Prostate gland (tissue), 2 donors: ENCODE results near the gene FGG. TPM values are rescaled to one million over a fixed set of nuclear protein-coding genes. Genes with fewer than 3 reads are reported as not detected.

Experiments used
- DNase-seq: peaks from one replicate; pipeline ENCODE4 v3.0.0-alpha.2; 2019; ENCODE audit warnings: low spot score
- H3K27ac ChIP-seq, 2 donors: fragments of 200-600 bp; sonication (generic); 2 replicates each; pipeline ENCODE4 v1.5.1; 2017 to 2019
- H3K27me3 ChIP-seq: fragments of 200-600 bp; sonication (generic); replicated peaks from 2 replicates; pipeline ENCODE4 v1.5.1; 2019; ENCODE audit not compliant: insufficient read depth
- H3K36me3 ChIP-seq, 2 donors: fragments of 200-600 bp; sonication (generic); 1 replicate in 1 of 2; 2 replicates in 1 of 2; pipeline versions ENCODE4 v1.5.1 to v1.8.1; 2017 to 2019
- H3K4me1 ChIP-seq: fragments of 200-600 bp; sonication (generic); replicated peaks from 2 replicates; pipeline ENCODE4 v1.5.1; 2019
- H3K4me3 ChIP-seq, 2 donors: fragments of 200-600 bp; sonication (generic); 2 replicates each; pipeline ENCODE4 v1.5.1; 2017 to 2019
- H3K9me3 ChIP-seq: fragments of 200-600 bp; sonication (generic); 2 replicates; pipeline ENCODE4 v1.5.1; 2017
- CTCF ChIP-seq, 4 experiments: fragments of 200-600 bp in 2 of 4; fragments of 450-650 bp in 2 of 4; sonication (generic) in 2 of 4; IDR thresholded peaks; 1 replicate in 3 of 4; 2 replicates in 1 of 4; pipeline ENCODE4 v1.5.1; 2016 to 2019; ENCODE audit warnings: antibody characterized with exemption in 4 of 4, mild to moderate bottlenecking in 2 of 4, moderate library complexity in 2 of 4
- POLR2A ChIP-seq: fragments of 450-650 bp; IDR thresholded peaks from one replicate; pipeline ENCODE4 v1.6.1; 2016; ENCODE audit warnings: antibody characterized with exemption, mild to moderate bottlenecking
- POLR2AphosphoS5 ChIP-seq: sonication (generic); formaldehyde crosslinking; IDR thresholded peaks from one replicate; pipeline ENCODE4 v1.6.1; 2017; ENCODE audit warnings: antibody characterized with exemption
- WGBS: methylation state at CpG from one replicate; pipeline ENCODE4 v1.1.5; 2018; 5-methylcytosine and 5-hydroxymethylcytosine counted together
- intact Hi-C: fragments of 100-400 bp; cut with DNase I; formaldehyde crosslinking; loops from one replicate; pipeline ENCODE4 v1.14.2; 2022
- total RNA-seq, 2 donors: library from RNA; depleted of rRNA; stranded (reverse); fragments of >200 nt; gene quantifications; one replicate each; pipeline ENCODE4 v1.1.0, GENCODE V29; 2016

Gene FGG
- total RNA-seq, 2 donors from 2014 or later: not detected

- Histone ChIP-seq H3K9me3 (no peaks in the 10 kb centered on the region), H3K4me3 (no peak overlapping the region), H3K27me3 (no peaks in the 10 kb centered on the region), H3K27ac (no peak overlapping the region), H3K36me3 (no peaks in the 10 kb centered on the region), H3K4me1 (no peaks in the 10 kb centered on the region)
- intact Hi-C loops: no loop called here
- WGBS: 92% methylated on average over 3 of the region's 3 CpGs
- TF ChIP-seq POLR2AphosphoS5: no peak
- TF ChIP-seq CTCF (IDR thresholded peaks at IDR 0.05): no peak
- TF ChIP-seq POLR2A: no peak
- no peak for DNase-seq
Observed at GRCh38 chr4:154583230-154583629, 29.2 kb downstream of the FGG start.

- TF ChIP-seq POLR2AphosphoS5 (no peak), POLR2A (no peak), CTCF (IDR thresholded peaks at IDR 0.05) (no peak)
- intact Hi-C loops: no loop called here
- H3K27me3 ChIP-seq: no peaks in the 10 kb centered on the region
- 81% methylated on average over 2 of the region's 2 CpGs for WGBS
- no peak overlapping the region for H3K27ac ChIP-seq
- H3K4me1 ChIP-seq: no peaks in the 10 kb centered on the region
- no peak overlapping the region for H3K4me3 ChIP-seq
- no peaks in the 10 kb centered on the region for H3K9me3 ChIP-seq
- no peak for DNase-seq
- H3K36me3 ChIP-seq: no peaks in the 10 kb centered on the region
Observed at GRCh38 chr4:154582723-154583122, 29.7 kb downstream of the FGG start.

- Histone ChIP-seq H3K27me3 (no peaks in the 10 kb centered on the region), H3K4me3 (no peak overlapping the region), H3K4me1 (no peaks in the 10 kb centered on the region), H3K36me3 (no peaks in the 10 kb centered on the region), H3K27ac (no peak overlapping the region), H3K9me3 (no peaks in the 10 kb centered on the region)
- intact Hi-C loops: no loop called here
- TF ChIP-seq POLR2AphosphoS5 (no peak), CTCF (IDR thresholded peaks at IDR 0.05) (no peak), POLR2A (no peak)
- DNase-seq: no peak
Observed at GRCh38 chr4:154579927-154580326, 32.5 kb downstream of the FGG start.

GRCh38 chr4:154578919-154579318 is 33.5 kb downstream of the FGG start:
- H3K9me3 ChIP-seq: no peaks in the 10 kb centered on the region
- H3K27ac ChIP-seq: no peak overlapping the region
- no peaks in the 10 kb centered on the region for H3K36me3 ChIP-seq
- H3K27me3 ChIP-seq: no peaks in the 10 kb centered on the region
- intact Hi-C loops: no loop called here
- H3K4me1 ChIP-seq: no peaks in the 10 kb centered on the region
- no peak for TF ChIP-seq POLR2A
- no peak for TF ChIP-seq CTCF (IDR thresholded peaks at IDR 0.05)
- no peak for TF ChIP-seq POLR2AphosphoS5
- H3K4me3 ChIP-seq: no peak overlapping the region
- WGBS: 60% methylated on average over 1 of the region's 1 CpG
- no peak for DNase-seq

- Histone ChIP-seq H3K27ac (no peak overlapping the region), H3K27me3 (no peaks in the 10 kb centered on the region), H3K36me3 (no peaks in the 10 kb centered on the region), H3K4me1 (no peaks in the 10 kb centered on the region), H3K9me3 (no peaks in the 10 kb centered on the region), H3K4me3 (no peak overlapping the region)
- no peak for TF ChIP-seq POLR2A
- TF ChIP-seq CTCF (IDR thresholded peaks at IDR 0.05): no peak
- no peak for TF ChIP-seq POLR2AphosphoS5
- no peak for DNase-seq
- intact Hi-C loops: no loop called here
- 81% methylated on average over 2 of the region's 2 CpGs for WGBS
Observed at GRCh38 chr4:154577324-154577723, 35.1 kb downstream of the FGG start.
